Stimulated activated CD8-positive, alpha-beta memory T cell treated with anti-CD3 and anti-CD28 coated beads, Interleukin-15, amount 100 ng/mL, for 4 hours (primary cell): ENCODE data around the gene LDLRAD4.

Source experiments
- DNase-seq, 2 donors: peaks; one replicate each; pipeline ENCODE4 v3.0.0-alpha.2; 2020; ENCODE audit warnings: low read depth in 2 of 2

Gene LDLRAD4

GRCh38 chr18:13427354-13427753 lies 208.8 kb downstream of the LDLRAD4 start:
- no peak for DNase-seq

- no peak for DNase-seq
Measured at GRCh38 chr18:13428319-13428718, 209.8 kb downstream of the LDLRAD4 start.

DNA sequence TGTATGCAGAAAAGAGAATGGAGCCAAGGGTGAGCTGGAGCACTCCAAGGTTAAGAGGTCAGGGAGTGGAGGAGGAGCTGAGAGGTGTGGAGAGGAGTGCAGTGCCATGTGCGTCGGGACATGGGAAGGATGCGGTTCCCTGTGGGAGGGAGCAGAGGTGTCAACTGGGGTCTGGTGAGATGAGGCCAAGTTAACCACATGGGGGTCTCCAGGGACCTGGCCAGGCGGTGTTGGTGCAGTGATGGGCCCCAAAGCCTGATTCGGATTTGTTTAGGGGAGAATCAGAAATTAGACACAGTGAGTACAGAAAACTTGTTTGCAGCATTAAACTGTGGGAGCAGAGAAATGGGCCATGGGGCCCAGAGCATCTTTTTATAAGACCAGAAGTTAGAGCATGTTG lies 210.5 kb downstream of the LDLRAD4 start:
- DNase-seq, result no peak

DNA sequence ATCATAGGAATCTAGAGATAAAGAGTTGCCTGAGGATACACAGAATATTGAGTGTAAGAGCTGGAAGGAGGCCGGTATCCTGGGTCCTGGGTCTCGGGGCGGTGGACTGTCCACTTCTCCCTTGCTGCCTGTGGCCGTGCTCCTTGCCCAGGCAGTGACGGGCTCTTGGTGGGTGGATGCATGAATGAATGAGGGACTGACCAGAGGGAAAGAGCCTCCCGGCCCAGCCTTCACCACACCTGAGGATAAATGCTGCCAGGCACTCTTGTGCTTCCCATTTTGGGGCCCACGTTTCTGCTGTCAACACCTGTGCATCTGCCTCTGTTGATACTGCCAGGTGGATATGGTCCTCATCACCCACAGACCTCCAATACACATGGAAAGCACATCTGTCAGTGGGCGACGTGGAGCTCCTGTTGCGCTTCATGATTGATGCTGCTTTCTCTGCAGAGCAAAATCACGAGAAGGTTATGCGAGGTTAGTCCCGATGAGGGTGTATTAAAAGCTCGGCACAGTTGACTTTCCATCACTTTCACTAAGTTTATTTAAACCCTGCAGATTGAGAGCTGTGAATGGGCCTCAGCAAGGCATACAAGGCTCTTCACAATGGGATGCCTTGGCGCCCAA lies 211.4 kb downstream of the LDLRAD4 start:
- DNase-seq, result no peak

DNA sequence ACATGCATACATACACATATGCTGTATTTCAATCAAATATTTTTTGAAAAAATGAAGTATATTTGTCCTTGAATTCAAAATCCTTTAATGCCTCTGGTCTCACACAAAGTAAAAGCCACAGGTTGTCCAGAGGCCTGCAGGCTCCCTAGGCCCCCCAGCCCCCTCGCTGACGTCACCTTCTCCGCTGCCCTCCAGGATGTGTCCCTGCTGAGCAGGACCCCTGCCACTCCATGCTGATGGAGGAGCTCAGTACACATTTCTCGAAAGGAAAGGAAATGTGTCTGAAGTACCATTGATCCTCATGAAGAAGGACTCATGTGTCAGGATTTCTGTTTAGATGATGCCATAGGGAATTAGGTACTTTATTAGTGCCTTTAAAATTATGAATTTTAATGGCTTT lies 212.1 kb downstream of the LDLRAD4 start:
- DNase-seq, result no peak

GRCh38 chr18:13431886-13432285 lies 213.3 kb downstream of the LDLRAD4 start:
- DNase-seq, result no peak

- no peak for DNase-seq
Measured at GRCh38 chr18:13433125-13433524, 214.6 kb downstream of the LDLRAD4 start.

DNA sequence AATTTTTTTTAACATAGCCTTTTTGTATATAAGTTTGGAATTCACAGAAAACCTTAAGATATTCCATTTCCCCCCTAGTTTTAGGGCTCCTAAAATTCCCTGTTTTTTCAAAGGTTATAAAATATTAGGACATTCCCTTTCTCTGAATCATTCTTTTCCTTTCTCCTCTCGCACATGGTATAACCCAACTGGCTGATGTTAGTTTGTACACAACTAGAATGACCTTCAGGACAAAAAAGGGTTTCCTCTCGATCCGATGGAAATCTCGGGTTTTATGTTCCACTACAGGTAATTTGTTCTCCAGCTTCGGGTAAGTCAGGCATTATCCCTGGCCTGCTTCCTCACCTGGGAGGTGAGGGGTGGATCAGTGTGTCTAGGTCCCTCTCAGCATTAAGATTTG lies 215.1 kb downstream of the LDLRAD4 start:
- no peak for DNase-seq

- DNase-seq, result no peak
Measured at GRCh38 chr18:13434854-13435253, 216.3 kb downstream of the LDLRAD4 start.

DNA sequence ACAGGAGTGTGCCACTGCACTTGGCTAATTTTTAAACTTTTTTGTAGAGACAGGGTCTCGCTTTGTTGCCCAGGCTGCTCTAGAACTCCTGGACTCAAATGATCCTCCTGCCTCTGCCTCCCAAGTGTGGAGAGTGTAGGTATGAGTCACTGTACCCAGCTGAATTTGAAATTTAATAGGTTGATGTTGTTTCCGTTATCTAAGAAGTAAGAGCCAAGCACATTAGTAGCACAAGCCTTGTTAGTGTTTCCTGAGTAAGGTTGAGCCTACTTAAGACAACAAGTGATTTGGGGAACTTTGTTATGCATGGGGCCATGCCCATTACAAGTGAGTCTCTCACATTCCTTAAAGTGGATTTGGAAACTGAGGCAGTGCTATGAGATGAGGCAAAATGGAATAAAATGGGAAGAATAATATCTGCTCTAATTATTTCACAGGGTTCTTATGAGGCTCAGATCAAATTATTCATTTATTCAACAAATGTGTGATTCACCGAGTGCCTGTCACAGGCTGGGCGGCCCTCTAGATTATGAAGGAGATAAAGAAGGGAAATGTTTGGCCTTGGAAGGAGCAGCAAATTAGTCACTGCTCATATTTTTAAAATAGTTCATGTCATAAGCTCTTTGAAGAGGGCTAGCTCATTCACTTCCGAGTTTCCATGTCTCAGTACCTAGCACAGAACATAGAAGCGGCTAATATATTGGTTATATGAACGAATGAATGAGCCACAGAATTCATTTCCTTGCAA lies 217.2 kb downstream of the LDLRAD4 start:
- no peak for DNase-seq

DNA sequence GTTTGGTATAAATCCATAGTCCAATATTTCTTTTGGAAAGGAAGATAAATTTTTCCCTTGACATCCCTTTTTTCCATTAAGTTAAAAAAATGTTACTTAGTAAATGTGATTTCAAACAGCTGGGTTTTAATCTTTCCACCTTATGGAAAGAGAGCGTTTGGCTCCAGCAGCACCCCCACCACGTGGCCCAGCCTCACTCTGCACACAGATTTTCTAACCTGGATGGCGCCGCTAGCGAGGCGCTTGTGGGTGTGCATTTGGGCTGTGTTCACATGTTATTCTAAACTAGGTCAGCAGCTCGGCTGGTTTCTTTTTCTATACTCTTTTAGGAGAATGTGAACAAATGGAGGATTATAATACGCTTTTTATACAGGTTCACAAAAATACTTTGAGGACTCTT lies 218.0 kb downstream of the LDLRAD4 start:
- no peak for DNase-seq

GRCh38 chr18:13437034-13437433 lies 218.5 kb downstream of the LDLRAD4 start:
- no peak for DNase-seq

- DNase-seq, result peak in 1 of 2 donors; percentile 19
Measured at GRCh38 chr18:13437796-13438506, 219.4 kb downstream of the LDLRAD4 start.

DNA sequence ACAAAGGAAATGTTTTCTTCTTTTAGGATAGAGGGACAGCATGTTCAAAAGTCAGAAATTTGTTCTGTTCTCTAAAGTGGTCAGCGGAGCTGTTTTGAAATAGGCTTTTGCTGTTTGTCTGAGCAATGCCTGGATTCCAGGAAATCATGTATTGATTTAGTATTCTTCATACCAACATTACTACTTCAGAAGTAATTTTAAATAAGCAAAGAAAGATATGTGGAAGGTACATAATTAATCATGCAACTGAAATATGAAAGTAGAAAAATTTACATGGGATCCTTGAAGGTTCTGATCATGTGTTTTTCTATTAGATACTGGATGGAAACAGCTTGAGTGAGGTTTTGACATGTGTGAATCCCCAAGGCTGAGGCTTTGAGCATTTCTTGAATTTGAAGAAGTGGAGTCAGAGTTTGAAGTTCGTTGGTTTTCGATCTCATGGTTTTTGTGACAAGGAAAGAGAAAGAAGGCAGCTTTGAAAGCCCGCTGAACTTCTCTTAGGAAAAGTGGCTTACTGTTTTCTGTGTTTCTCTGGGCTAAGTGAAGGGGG lies 220.0 kb downstream of the LDLRAD4 start:
- no peak for DNase-seq

- DNase-seq, result no peak
Measured at GRCh38 chr18:13439461-13439860, 220.9 kb downstream of the LDLRAD4 start.

- DNase-seq, result no peak
Measured at GRCh38 chr18:13440277-13441248, 222.0 kb downstream of the LDLRAD4 start.

GRCh38 chr18:13441736-13442135 lies 223.2 kb downstream of the LDLRAD4 start:
- DNase-seq, result no peak

- no peak for DNase-seq
Measured at GRCh38 chr18:13442451-13442850, 223.9 kb downstream of the LDLRAD4 start.

GRCh38 chr18:13443552-13443951 lies 225.0 kb downstream of the LDLRAD4 start:
- DNase-seq, result no peak

DNA sequence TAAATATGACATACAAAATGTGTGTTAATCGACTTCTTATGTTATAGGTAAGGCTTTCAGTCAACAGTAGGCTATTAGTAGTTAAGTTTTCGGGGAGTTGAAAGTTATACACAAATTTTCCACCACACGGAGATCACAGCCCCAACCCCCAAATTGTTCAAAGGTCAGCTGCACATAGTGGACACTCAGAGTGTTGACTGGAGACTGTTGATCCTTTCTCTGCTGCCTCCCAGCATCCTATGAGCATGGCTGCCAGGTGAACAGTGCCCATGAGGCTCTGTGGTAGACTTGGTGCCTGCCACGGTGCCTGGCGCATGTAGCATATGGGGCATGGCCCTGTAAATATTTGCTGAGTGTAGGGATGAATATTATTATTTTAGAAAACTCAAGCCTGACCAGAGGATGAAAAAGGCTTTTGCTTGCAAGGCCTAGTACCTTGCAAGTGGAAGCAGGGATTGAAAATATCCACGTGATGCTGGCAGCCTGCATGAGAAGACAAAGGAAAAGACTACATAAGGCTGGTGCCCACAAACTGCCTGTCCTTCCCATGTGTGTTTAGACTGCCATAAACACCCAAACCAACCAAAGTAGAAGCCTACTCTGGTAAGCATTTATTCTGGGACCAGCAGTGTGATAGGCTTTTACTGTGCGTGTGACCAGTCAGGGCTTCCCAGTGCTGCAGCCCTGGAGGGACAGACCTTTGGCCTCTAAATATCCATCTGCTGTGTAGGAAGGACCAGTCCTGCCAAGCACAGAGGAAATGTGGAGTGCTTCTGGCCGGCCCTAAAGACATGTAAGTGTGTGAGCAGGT lies 226.1 kb downstream of the LDLRAD4 start:
- DNase-seq, result no peak
